ENCODE measurements around the gene WDR72. TPM values are rescaled to one million over a fixed set of nuclear protein-coding genes. Genes with fewer than 3 reads are reported as not detected.

The WDR72 gene
- polyA plus RNA-seq (2011; rRNA removed), result not detected in 2 replicates
- polyA minus RNA-seq (2011; rRNA and poly(A)+ RNA removed), result not detected in 2 replicates

DNA sequence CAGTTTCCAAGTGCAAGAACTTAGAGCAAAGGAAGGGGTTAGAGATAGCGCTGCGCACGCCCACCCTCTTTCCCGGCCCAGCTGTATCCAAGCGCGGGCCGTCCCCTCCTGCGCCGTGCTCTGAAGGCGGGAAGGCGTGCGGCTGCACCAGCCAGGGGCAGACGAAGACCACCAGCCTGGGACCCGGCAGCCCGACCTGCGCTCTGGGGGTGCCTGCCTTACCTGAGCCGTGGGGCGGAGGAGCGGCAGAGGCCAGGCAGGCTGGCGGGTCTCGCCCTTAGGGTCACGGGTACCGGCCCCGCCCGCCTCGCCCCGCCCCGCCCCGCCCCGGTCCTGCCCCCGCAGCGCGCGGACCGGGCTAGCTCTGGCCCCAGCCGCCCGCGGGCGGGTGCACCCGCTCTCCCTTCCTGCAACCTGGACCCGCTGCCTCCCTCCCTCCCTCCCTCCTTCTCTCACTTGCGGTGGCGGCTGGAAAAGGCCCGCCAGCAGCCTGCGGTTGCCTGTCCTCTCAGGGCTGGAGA, at the start of gene WDR72:
TSS of gene WDR72 (minus strand) at position 253 of the 521 bp plus-strand sequence. CDS start 26,514 bp downstream, outside the sequence.
- TF ChIP-seq, protein P1, sequence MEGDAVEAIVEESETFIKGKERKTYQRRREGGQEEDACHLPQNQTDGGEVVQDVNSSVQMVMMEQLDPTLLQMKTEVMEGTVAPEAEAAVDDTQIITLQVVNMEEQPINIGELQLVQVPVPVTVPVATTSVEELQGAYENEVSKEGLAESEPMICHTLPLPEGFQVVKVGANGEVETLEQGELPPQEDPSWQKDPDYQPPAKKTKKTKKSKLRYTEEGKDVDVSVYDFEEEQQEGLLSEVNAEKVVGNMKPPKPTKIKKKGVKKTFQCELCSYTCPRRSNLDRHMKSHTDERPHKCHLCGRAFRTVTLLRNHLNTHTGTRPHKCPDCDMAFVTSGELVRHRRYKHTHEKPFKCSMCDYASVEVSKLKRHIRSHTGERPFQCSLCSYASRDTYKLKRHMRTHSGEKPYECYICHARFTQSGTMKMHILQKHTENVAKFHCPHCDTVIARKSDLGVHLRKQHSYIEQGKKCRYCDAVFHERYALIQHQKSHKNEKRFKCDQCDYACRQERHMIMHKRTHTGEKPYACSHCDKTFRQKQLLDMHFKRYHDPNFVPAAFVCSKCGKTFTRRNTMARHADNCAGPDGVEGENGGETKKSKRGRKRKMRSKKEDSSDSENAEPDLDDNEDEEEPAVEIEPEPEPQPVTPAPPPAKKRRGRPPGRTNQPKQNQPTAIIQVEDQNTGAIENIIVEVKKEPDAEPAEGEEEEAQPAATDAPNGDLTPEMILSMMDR (IDR thresholded peaks at IDR 0.05; ENCODE audit: insufficient read depth, low read depth, low read length), result no peak
- no peak within 1 kb of the TSS for H3K4me3 ChIP-seq (ENCODE audit: low read depth, low read length)
- H3K36me3 ChIP-seq (ENCODE audit: control insufficient read depth, insufficient read depth, low read length), result no peaks in the 10 kb centered on the region
- POLR2A ChIA-PET, result no interaction called here
- DNase-seq (ENCODE audit: low read depth), result no peak
- no peaks in the 10 kb centered on the region for H3K27me3 ChIP-seq (ENCODE audit: control insufficient read depth, insufficient read depth, low read length)
- CTCF ChIA-PET, result no interaction called here

DNA sequence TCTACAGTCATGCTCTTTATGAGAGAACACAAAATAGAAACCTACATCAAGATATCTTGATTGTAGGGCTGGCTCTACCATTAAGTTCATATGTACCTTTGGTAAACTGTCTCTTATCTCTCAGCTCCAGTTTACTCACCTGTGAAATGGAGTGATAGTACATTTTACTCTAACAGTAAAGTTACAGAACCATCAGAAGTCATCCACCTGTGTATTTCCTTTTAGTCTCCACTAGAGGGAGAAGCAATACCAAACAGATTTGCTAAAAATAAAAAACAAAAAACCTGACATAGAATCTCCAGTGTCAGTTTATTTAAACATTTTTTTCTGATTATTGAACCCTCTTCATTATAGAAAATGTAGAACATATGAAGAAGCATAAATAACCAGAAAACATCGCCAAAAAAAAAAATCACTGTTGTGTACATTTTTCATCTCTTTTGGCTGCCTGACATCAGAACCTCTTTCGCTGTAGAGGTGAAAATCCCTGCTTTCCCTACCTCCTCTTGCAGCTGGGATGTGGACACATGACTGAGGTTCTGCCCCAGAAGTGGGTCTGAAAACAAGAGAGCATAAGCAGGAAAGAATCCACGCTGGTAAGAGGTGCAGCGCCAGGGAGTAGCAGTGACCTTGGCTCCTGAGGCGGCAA, 48.7 kb upstream of the WDR72 start:
- no peak for DNase-seq (ENCODE audit: low read depth)
- CTCF ChIA-PET, result interaction anchor here (0.6 to 1.1 kb wide), 2 partner anchors 193 to 330 kb away, joined by 3 read pairs; no protein-coding TSS in a partner anchor
- TF ChIP-seq, protein P1 (IDR thresholded peaks at IDR 0.05; ENCODE audit: insufficient read depth, low read depth, low read length), result peak; percentile 44
- Histone ChIP-seq H3K27me3 (ENCODE audit: control insufficient read depth, insufficient read depth, low read length) (no peaks in the 10 kb centered on the region), H3K36me3 (ENCODE audit: control insufficient read depth, insufficient read depth, low read length) (no peaks in the 10 kb centered on the region), H3K4me3 (ENCODE audit: low read depth, low read length) (no peak overlapping the region)
- POLR2A ChIA-PET, result no interaction called here

DNA sequence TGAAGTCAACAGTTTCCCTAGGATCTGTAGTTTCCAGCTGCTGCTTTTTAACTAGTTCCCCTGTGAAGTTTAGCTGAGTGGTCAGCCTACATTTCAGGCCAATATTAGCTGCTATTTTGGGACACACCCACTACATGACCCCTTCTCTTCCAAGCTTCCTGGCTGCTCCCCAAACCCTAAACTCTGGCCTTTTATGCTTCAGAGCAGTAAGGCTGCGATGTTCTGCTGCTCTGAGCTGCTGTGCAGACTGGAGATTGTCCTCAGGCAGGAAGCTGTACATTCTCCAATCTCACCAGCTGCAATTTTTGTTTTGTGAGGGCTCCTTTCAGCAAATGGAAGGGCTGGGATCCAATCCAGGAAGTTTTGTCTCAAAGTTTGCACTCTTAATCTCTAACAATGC, 48.0 kb upstream of the WDR72 start:
- H3K27me3 ChIP-seq (ENCODE audit: control insufficient read depth, insufficient read depth, low read length), result no peaks in the 10 kb centered on the region
- H3K36me3 ChIP-seq (ENCODE audit: control insufficient read depth, insufficient read depth, low read length), result no peaks in the 10 kb centered on the region
- no peak overlapping the region for H3K4me3 ChIP-seq (ENCODE audit: low read depth, low read length)
- DNase-seq (ENCODE audit: low read depth), result no peak
- TF ChIP-seq, protein P1 (IDR thresholded peaks at IDR 0.05; ENCODE audit: insufficient read depth, low read depth, low read length), result no peak
- POLR2A ChIA-PET, result no interaction called here
- CTCF ChIA-PET, result interaction anchor here (0.8 to 1.1 kb wide), 2 partner anchors 9 to 194 kb away, joined by 3 read pairs; no protein-coding TSS in a partner anchor

DNA sequence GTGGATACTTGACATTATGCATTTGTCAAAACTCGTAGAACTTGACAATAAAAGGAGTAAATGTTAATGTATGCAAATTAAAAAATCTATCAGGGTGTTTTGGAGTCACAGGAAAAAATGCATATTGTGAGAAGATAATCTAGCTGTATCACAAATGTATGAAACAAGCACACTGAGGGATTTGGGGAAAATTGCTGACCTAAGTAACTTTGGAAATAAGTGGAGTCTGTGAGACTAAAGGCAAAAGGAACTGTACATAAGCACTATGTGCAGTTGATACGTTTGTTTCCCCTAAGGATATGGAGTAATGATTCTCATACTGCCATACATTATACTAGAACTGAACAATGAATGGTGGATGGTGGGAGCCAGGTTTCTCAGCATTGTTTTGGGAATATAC, 43.2 kb upstream of the WDR72 start:
- ChIA-PET POLR2A (no interaction called here), CTCF (no interaction called here)
- Histone ChIP-seq H3K27me3 (ENCODE audit: control insufficient read depth, insufficient read depth, low read length) (no peaks in the 10 kb centered on the region), H3K4me3 (ENCODE audit: low read depth, low read length) (no peak overlapping the region), H3K36me3 (ENCODE audit: control insufficient read depth, insufficient read depth, low read length) (no peaks in the 10 kb centered on the region)
- no peak for DNase-seq (ENCODE audit: low read depth)
- TF ChIP-seq, protein P1 (IDR thresholded peaks at IDR 0.05; ENCODE audit: insufficient read depth, low read depth, low read length), result no peak

DNA sequence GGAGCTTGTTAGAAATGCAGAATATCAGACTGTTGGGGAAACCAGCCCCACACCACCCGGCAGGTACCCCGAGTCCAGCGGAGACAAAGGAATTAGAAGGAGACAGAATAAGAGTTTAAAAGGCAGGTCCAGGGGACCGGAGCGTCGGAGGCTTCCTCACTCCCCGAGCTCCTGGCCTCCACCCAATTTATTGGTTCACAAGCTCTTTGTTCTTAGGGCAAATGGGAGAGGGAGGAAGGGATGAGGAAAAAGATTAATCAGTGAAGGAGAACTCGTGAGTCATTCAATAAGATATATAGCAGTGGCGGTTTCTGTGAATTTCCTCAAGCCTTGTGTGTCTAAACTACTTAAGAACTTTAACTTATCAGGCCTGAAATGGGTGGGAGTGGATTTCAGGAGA, 32.1 kb upstream of the WDR72 start:
- DNase-seq (ENCODE audit: low read depth), result no peak
- CTCF ChIA-PET, result no interaction called here
- Histone ChIP-seq H3K36me3 (ENCODE audit: control insufficient read depth, insufficient read depth, low read length) (no peaks in the 10 kb centered on the region), H3K4me3 (ENCODE audit: low read depth, low read length) (no peak overlapping the region), H3K27me3 (ENCODE audit: control insufficient read depth, insufficient read depth, low read length) (no peaks in the 10 kb centered on the region)
- POLR2A ChIA-PET, result no interaction called here
- TF ChIP-seq, protein P1 (IDR thresholded peaks at IDR 0.05; ENCODE audit: insufficient read depth, low read depth, low read length), result no peak
